Astrocyte (in vitro differentiated cells and primary cell): ENCODE data around the gene MICAL3. TPM values are rescaled to one million over a fixed set of nuclear protein-coding genes. Genes with fewer than 3 reads are reported as not detected.

Source experiments
- DNase-seq: peaks from one replicate; pipeline ENCODE4 v3.0.0-alpha.2; 2010; ENCODE audit warnings: low read depth
- FAIRE-seq: peaks from 2 replicates; lab custom pipeline; 2011; peaks lifted over from hg19 to GRCh38; lab: Jason Lieb, UNC
- H2AFZ ChIP-seq: 2 replicates; pipeline ENCODE4 v1.6.0; 2012; ENCODE audit warnings: low read depth, low read length, inconsistent platforms
- H3K27ac ChIP-seq: 2 replicates; pipeline ENCODE4 v1.5.1; 2011; ENCODE audit warnings: low read depth, low read length, inconsistent platforms
- H3K27me3 ChIP-seq: 2 replicates; pipeline ENCODE4 v1.6.0; 2011; ENCODE audit warnings: low read length, inconsistent platforms; ENCODE audit not compliant: insufficient read depth
- H3K36me3 ChIP-seq: 2 replicates; pipeline ENCODE4 v1.5.1; 2011; ENCODE audit warnings: low read length, inconsistent platforms; ENCODE audit not compliant: insufficient read depth
- H3K4me1 ChIP-seq: 2 replicates; pipeline ENCODE4 v1.5.1; 2011; ENCODE audit warnings: low read length, inconsistent platforms; ENCODE audit not compliant: insufficient read depth
- H3K4me2 ChIP-seq: 2 replicates; pipeline ENCODE4 v1.6.0; 2012; ENCODE audit warnings: low read length, inconsistent platforms
- H3K4me3 ChIP-seq: 2 replicates; pipeline ENCODE4 v1.5.1; 2011; ENCODE audit warnings: low read depth, mild to moderate bottlenecking, low read length, inconsistent platforms; ENCODE audit not compliant: insufficient read depth
- H3K79me2 ChIP-seq: 2 replicates; pipeline ENCODE4 v1.6.0; 2012; ENCODE audit warnings: mild to moderate bottlenecking, low read length, inconsistent platforms; ENCODE audit not compliant: insufficient read depth
- H3K9ac ChIP-seq: 2 replicates; pipeline ENCODE4 v1.6.0; 2012; ENCODE audit warnings: mild to moderate bottlenecking, low read length, inconsistent platforms
- H3K9me3 ChIP-seq: 2 replicates; pipeline ENCODE4 v1.5.1; 2012; ENCODE audit warnings: low read depth, mild to moderate bottlenecking, low read length, inconsistent platforms; ENCODE audit not compliant: insufficient read depth
- H4K20me1 ChIP-seq: 2 replicates; pipeline ENCODE4 v1.6.0; 2012; ENCODE audit warnings: low read length, inconsistent platforms; ENCODE audit not compliant: insufficient read depth
- H3K27ac Mint-ChIP-seq: one replicate; pipeline ENCODE4 v1.8.0; 2021; ENCODE audit warnings: mild to moderate bottlenecking, mixed read lengths; ENCODE audit not compliant: unreplicated experiment
- H3K27me3 Mint-ChIP-seq: one replicate; pipeline ENCODE4 v1.8.0; 2021; ENCODE audit warnings: low read depth, mixed read lengths; ENCODE audit not compliant: unreplicated experiment
- H3K36me3 Mint-ChIP-seq: one replicate; pipeline ENCODE4 v1.8.0; 2021; ENCODE audit warnings: low read depth, mixed read lengths; ENCODE audit not compliant: unreplicated experiment
- H3K4me1 Mint-ChIP-seq: one replicate; pipeline ENCODE4 v1.8.0; 2021; ENCODE audit warnings: low read depth, mixed read lengths; ENCODE audit not compliant: unreplicated experiment
- H3K4me3 Mint-ChIP-seq: one replicate; pipeline ENCODE4 v1.8.0; 2021; ENCODE audit warnings: mild to moderate bottlenecking, moderate library complexity, mixed read lengths; ENCODE audit not compliant: unreplicated experiment
- H3K9me3 Mint-ChIP-seq: one replicate; pipeline ENCODE4 v1.8.0; 2021; ENCODE audit warnings: mild to moderate bottlenecking, mixed read lengths; ENCODE audit not compliant: unreplicated experiment
- CTCF ChIP-seq: IDR thresholded peaks from 2 replicates; pipeline ENCODE4 v1.5.1; 2011; ENCODE audit warnings: low read depth, mild to moderate bottlenecking, inconsistent platforms, low read length, moderate library complexity; ENCODE audit not compliant: insufficient read depth
- EZH2 ChIP-seq: IDR thresholded peaks from 2 replicates; pipeline ENCODE4 v1.6.1; 2012; ENCODE audit warnings: mild to moderate bottlenecking, low read length, inconsistent platforms; ENCODE audit not compliant: insufficient read depth
- total RNA-seq: library from RNA; stranded (reverse); gene quantifications from 2 replicates; pipeline ENCODE4 v1.2.1, GENCODE V29; 2021

The MICAL3 gene
- total RNA-seq, 1 donor from 2014 or later: 113 TPM

DNA sequence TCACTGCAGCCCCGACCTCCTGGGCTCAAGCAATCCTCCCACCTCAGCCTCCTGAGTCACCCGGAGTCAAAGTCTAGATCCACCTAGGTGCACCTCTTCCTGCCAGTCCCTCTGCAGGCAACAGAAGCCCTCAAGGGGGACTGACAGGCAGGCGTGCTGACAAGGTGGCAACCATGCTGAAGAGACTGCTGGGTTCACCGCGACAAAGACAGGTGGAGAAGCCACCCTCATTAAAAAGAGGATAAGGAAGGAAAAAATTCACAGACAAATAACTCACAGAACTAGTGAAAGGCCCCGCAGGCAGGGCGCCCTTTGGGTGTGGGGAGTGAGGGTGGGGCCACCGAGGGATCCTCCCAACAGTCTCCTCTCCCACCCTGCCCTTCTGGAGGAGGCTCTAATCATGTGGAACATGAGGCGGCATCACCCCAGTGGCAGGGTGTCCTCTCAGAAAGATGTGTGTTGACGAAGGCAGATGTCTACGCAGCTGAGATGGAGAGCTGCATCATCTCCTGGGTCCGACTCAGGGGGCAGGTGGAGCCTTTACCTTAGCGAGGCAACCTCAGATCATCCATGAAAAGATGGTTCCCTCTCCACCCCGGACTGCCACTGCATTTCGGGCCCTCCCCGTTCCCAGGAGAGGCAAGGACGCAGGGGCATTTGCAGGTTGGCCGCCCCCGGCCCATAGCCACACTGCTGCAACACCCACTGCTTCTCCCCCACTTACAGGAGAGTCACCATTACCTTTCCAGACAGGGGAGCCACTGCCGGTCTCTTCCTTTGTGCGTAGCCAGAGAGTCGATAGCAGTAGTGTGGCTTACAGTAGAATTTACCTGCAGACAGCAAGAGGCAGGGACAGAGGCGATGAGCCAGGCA, 158.9 kb downstream of the MICAL3 start:
- Mint-ChIP-seq H3K27me3 (no peaks in the 10 kb centered on the region), H3K4me3 (no peak overlapping the region), H3K36me3 (peaks cover 30% of the 10 kb centered on the region), H3K4me1 (peaks cover 3% of the 10 kb centered on the region), H3K9me3 (no peaks in the 10 kb centered on the region), H3K27ac (no peak overlapping the region)
- H3K4me1 ChIP-seq: no peaks in the 10 kb centered on the region
- H3K9me3 ChIP-seq: no peaks in the 10 kb centered on the region
- H3K4me2 ChIP-seq: no peak overlapping the region
- no peak for DNase-seq
- no peaks in the 10 kb centered on the region for H3K27me3 ChIP-seq
- H3K9ac ChIP-seq: no peak overlapping the region
- H3K36me3 ChIP-seq: peaks cover 10% of the 10 kb centered on the region
- H4K20me1 ChIP-seq: peaks cover 34% of the 10 kb centered on the region
- no peak overlapping the region for H3K27ac ChIP-seq
- TF ChIP-seq CTCF (no peak), EZH2 (no peak)
- H3K79me2 ChIP-seq: no peaks in the 10 kb centered on the region
- H2AFZ ChIP-seq: no peak overlapping the region
- H3K4me3 ChIP-seq: no peak overlapping the region
- FAIRE-seq: no peak

DNA sequence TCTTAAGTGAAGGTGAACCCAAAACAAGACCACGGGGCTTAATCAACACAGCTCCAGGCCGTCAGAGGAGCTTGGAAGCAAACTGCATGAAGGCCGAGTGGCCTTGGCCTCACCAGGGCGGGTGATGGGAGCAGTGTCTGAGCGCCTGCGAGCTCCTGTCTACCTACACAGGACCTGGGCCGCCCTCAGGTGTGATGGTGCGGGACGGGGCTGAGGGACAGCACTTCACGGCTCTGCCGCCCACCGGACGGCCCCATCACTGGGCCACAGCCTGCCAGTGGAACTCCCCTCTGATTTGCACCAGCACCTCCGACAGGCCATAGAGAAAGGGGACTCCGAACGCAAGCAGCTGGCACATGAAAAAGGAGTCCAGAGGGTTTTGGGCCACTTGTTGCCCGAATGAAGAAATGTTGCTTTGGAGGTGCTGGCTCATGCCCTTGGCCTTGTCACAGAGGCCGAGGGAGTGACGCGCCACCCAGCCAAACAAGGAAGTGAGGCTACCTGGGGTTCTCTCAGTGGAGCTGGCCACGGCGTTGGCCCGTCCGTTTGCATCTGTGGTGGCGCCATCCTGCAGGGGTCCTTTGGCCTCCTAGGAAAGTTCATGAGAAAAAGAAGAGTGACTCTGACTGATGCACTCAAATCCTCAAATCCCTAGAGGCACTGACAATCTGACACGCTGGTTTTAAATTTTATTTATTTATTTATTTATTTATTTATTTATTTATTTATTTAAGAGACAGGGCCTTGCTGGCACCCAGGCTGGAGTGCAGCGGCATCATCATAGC, 159.8 kb downstream of the MICAL3 start:
- H3K27me3 Mint-ChIP-seq: no peaks in the 10 kb centered on the region
- H3K9ac ChIP-seq: no peak overlapping the region
- H3K79me2 ChIP-seq: no peaks in the 10 kb centered on the region
- H3K4me1 Mint-ChIP-seq: peaks cover 3% of the 10 kb centered on the region
- H2AFZ ChIP-seq: no peak overlapping the region
- no peak overlapping the region for H3K4me2 ChIP-seq
- H3K27ac ChIP-seq: no peak overlapping the region
- TF ChIP-seq EZH2: no peak
- TF ChIP-seq CTCF: no peak
- no peaks in the 10 kb centered on the region for H3K9me3 Mint-ChIP-seq
- H3K4me1 ChIP-seq: no peaks in the 10 kb centered on the region
- no peaks in the 10 kb centered on the region for H3K27me3 ChIP-seq
- peaks cover 10% of the 10 kb centered on the region for H3K36me3 ChIP-seq
- no peak overlapping the region for H3K4me3 Mint-ChIP-seq
- H4K20me1 ChIP-seq: peaks cover 31% of the 10 kb centered on the region
- no peak overlapping the region for H3K4me3 ChIP-seq
- H3K27ac Mint-ChIP-seq: no peak overlapping the region
- peaks cover 29% of the 10 kb centered on the region for H3K36me3 Mint-ChIP-seq
- FAIRE-seq (no peak), DNase-seq (no peak)
- no peaks in the 10 kb centered on the region for H3K9me3 ChIP-seq
